Stimulated activated CD4-positive, alpha-beta T cell treated with anti-CD3 and anti-CD28 coated beads, TNF-alpha, amount 100 ng/mL, for 4 hours (primary cell): ENCODE results near the gene AK5.
"Not testable (repeated sequence)": the region's sequence is repeated elsewhere in the genome, so short reads cannot be mapped to it uniquely, and the experiment has no call there.

Experiments
- DNase-seq, 3 experiments: peaks; one replicate each; pipeline ENCODE4 v3.0.0-alpha.2; 2020; ENCODE audit warnings: low read depth in 3 of 3

Gene AK5

GRCh38 chr1:77400781-77401180 lies 119.0 kb downstream of the AK5 start:
- DNase-seq, result no peak

GRCh38 chr1:77401384-77401783 lies 119.6 kb downstream of the AK5 start:
- no peak for DNase-seq

GRCh38 chr1:77405186-77405585 lies 123.4 kb downstream of the AK5 start:
- DNase-seq, result no peak

GRCh38 chr1:77406661-77407060 lies 124.8 kb downstream of the AK5 start:
- DNase-seq, result no peak

GRCh38 chr1:77407738-77408375 lies 126.0 kb downstream of the AK5 start:
- DNase-seq, result no peak

- not testable (repeated sequence) for DNase-seq
Observed at GRCh38 chr1:77408933-77409332, 127.1 kb downstream of the AK5 start.

- no peak for DNase-seq
Observed at GRCh38 chr1:77412069-77412819, 130.4 kb downstream of the AK5 start.

GRCh38 chr1:77412820-77413530 lies 131.2 kb downstream of the AK5 start:
- DNase-seq, result no peak

GRCh38 chr1:77413541-77414335 lies 131.9 kb downstream of the AK5 start:
- DNase-seq, result no peak

GRCh38 chr1:77415579-77415978 lies 133.8 kb downstream of the AK5 start:
- no peak for DNase-seq

GRCh38 chr1:77416692-77417450 lies 135.1 kb downstream of the AK5 start:
- DNase-seq, result no peak

GRCh38 chr1:77418055-77418454 lies 136.2 kb downstream of the AK5 start:
- not testable (repeated sequence) for DNase-seq

GRCh38 chr1:77421504-77422233 lies 139.8 kb downstream of the AK5 start:
- DNase-seq, result no peak

GRCh38 chr1:77424236-77424635 lies 142.4 kb downstream of the AK5 start:
- no peak for DNase-seq

- no peak for DNase-seq
Observed at GRCh38 chr1:77428068-77428467, 146.2 kb downstream of the AK5 start.

GRCh38 chr1:77430966-77431690 lies 149.3 kb downstream of the AK5 start:
- DNase-seq, result no peak

- DNase-seq, result no peak
Observed at GRCh38 chr1:77433934-77434333, 152.1 kb downstream of the AK5 start.

GRCh38 chr1:77434967-77435366 lies 153.1 kb downstream of the AK5 start:
- DNase-seq, result no peak

GRCh38 chr1:77438236-77438913 lies 156.6 kb downstream of the AK5 start:
- no peak for DNase-seq
